Measurements from ENCODE around the gene RAI1.

DNA sequence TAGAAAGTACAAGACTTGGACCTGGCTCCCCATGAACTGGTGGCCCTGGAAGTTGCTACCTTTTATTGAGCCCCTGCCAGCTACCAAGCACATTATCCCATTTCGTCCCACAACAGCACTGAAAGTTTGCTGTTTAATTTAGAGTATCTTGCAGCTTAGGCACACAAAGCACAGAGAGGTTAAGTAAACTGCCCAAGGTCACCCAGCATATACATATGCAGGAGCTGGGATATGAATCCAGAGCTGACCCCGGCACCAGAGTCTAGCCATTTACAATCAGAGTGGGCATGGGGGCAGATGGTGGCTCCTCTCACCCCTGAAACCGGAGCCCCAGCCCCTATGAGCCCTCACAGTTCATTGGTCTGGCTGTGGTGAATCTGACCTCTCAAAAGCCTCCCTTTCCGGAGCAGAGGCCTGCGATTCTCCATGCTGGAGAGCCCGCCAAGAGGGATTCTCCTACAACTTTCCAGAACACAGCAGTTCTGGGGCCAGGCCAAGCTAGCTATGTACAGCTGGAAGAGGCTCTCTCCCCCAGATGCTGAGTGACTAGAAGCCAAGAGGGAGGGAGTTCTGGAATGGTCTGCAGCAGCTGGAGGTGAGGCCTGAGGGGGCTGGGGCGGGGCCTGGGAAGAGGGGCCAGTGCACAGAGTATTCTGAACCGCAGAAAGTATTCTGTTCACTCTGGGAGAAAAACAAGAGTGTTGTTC lies 97.2 kb downstream of the RAI1 start:
- TF ChIP-seq, protein P1, sequence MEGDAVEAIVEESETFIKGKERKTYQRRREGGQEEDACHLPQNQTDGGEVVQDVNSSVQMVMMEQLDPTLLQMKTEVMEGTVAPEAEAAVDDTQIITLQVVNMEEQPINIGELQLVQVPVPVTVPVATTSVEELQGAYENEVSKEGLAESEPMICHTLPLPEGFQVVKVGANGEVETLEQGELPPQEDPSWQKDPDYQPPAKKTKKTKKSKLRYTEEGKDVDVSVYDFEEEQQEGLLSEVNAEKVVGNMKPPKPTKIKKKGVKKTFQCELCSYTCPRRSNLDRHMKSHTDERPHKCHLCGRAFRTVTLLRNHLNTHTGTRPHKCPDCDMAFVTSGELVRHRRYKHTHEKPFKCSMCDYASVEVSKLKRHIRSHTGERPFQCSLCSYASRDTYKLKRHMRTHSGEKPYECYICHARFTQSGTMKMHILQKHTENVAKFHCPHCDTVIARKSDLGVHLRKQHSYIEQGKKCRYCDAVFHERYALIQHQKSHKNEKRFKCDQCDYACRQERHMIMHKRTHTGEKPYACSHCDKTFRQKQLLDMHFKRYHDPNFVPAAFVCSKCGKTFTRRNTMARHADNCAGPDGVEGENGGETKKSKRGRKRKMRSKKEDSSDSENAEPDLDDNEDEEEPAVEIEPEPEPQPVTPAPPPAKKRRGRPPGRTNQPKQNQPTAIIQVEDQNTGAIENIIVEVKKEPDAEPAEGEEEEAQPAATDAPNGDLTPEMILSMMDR (IDR thresholded peaks at IDR 0.05): no peak
- TF ChIP-seq POLR2A (IDR thresholded peaks at IDR 0.05): no peak

Measured in adrenal gland (tissue), 5 donors.